ENCODE data around the gene SH3PXD2A. TPM values are rescaled to one million over a fixed set of nuclear protein-coding genes. Genes with fewer than 3 reads are reported as not detected.

Gene SH3PXD2A
- total RNA-seq, 2 donors from 2014 or later = 14.6 to 18.2 TPM

DNA sequence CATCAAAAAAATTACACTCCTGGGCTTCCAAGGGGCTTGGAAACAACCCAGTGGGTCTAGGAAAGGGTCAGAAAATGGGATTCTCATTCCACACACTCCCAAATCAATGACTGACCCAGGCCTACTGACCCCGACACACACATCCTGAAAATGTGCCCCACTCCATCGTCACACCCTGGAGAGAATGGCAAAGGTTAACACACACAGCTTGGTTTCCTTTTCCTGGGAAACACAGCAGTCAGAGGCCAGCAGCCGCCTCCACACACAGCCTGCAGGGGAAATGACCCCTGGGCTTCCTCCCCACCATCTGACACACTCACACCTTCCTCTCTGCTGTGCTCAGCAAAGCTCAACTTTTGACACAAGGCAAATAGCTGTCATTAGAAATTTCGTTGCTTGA is 42.9 kb downstream of the SH3PXD2A start:
- Histone ChIP-seq H3K4me1 (peaks cover 0 to 12% of the 10 kb centered on the region in 2 donors), H3K9me3 (no peaks in the 10 kb centered on the region), H3K36me3 (no peaks in the 10 kb centered on the region), H3K27ac (no peak overlapping the region), H3K4me3 (no peak overlapping the region), H3K27me3 (no peaks in the 10 kb centered on the region)
- DNase-seq (ENCODE audit: low spot score) = no peak
- TF ChIP-seq, protein P1, sequence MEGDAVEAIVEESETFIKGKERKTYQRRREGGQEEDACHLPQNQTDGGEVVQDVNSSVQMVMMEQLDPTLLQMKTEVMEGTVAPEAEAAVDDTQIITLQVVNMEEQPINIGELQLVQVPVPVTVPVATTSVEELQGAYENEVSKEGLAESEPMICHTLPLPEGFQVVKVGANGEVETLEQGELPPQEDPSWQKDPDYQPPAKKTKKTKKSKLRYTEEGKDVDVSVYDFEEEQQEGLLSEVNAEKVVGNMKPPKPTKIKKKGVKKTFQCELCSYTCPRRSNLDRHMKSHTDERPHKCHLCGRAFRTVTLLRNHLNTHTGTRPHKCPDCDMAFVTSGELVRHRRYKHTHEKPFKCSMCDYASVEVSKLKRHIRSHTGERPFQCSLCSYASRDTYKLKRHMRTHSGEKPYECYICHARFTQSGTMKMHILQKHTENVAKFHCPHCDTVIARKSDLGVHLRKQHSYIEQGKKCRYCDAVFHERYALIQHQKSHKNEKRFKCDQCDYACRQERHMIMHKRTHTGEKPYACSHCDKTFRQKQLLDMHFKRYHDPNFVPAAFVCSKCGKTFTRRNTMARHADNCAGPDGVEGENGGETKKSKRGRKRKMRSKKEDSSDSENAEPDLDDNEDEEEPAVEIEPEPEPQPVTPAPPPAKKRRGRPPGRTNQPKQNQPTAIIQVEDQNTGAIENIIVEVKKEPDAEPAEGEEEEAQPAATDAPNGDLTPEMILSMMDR (IDR thresholded peaks at IDR 0.05) = no peak

DNA sequence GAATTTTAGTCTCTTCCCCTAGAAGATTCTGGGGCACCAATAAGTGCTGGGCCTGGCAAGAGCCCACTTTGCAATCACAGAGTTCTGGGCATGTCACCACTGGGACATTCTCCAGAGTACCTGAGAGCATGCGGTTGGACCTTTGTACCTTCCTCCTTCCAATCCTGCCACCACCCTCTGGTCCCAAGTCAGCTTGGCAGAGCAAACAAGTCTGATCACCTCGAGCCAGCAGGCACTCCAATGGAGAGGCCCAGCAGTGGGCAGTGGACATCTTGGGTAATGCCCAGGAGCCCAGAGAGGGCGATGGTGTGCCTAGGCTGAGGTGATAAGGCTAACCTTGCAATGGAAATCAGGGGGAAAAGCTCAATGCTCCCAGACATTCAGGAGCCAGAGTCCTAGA is 43.4 kb downstream of the SH3PXD2A start:
- H3K4me1 ChIP-seq = peaks cover 0 to 12% of the 10 kb centered on the region in 2 donors
- TF ChIP-seq, protein P1 (IDR thresholded peaks at IDR 0.05) = no peak
- H3K27me3 ChIP-seq = no peaks in the 10 kb centered on the region
- no peaks in the 10 kb centered on the region for H3K36me3 ChIP-seq
- H3K4me3 ChIP-seq = no peak overlapping the region
- DNase-seq (ENCODE audit: low spot score) = no peak
- no peaks in the 10 kb centered on the region for H3K9me3 ChIP-seq
- H3K27ac ChIP-seq = no peak overlapping the region

DNA sequence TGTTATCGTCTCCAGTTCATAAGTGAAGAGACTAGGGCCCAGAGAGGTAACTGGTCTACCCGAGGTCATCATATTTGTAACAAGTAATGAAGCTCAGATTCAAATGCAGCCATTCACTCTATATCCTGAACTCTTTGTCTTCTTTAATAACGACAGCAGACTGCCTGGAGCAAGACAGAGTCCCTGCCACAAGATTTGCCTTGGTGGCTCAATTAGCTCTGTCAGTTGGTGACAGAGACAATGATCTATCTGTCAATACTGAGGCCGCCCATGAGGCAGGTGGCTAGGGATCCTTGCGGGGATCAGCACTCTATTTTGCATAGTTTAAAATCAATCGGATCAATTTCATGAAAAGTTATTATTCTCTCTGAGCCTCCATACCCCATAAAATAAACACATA is 43.9 kb downstream of the SH3PXD2A start:
- no peaks in the 10 kb centered on the region for H3K27me3 ChIP-seq
- TF ChIP-seq, protein P1 (IDR thresholded peaks at IDR 0.05) = no peak
- H3K36me3 ChIP-seq = no peaks in the 10 kb centered on the region
- H3K4me3 ChIP-seq = no peak overlapping the region
- peaks cover 0 to 12% of the 10 kb centered on the region in 2 donors for H3K4me1 ChIP-seq
- no peak for DNase-seq (ENCODE audit: low spot score)
- no peak overlapping the region for H3K27ac ChIP-seq
- no peaks in the 10 kb centered on the region for H3K9me3 ChIP-seq

DNA sequence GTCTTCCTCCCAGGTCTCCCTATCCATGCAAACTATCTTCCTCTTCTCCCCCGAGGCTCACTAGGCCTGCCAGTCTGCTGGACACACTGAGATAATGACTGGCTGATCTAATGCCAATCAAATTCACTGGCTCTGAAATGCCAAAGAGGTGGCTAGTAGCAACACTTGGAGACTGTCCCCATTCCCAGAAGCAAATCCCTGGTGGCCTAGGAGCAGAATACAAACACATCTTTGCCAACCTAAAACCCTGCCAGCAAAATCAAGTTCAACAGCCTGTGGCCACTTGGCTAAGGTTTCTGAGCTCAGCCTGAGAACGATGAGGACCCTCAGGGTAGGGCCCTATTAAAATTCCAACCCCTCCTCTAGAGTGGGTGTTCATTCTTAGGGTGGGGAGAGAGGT is 46.6 kb downstream of the SH3PXD2A start:
- H3K27me3 ChIP-seq = no peaks in the 10 kb centered on the region
- H3K9me3 ChIP-seq = no peaks in the 10 kb centered on the region
- TF ChIP-seq, protein P1 (IDR thresholded peaks at IDR 0.05) = no peak
- no peak overlapping the region for H3K27ac ChIP-seq
- no peak for DNase-seq (ENCODE audit: low spot score)
- H3K4me1 ChIP-seq = peaks cover 0 to 12% of the 10 kb centered on the region in 2 donors
- no peaks in the 10 kb centered on the region for H3K36me3 ChIP-seq
- no peak overlapping the region for H3K4me3 ChIP-seq

DNA sequence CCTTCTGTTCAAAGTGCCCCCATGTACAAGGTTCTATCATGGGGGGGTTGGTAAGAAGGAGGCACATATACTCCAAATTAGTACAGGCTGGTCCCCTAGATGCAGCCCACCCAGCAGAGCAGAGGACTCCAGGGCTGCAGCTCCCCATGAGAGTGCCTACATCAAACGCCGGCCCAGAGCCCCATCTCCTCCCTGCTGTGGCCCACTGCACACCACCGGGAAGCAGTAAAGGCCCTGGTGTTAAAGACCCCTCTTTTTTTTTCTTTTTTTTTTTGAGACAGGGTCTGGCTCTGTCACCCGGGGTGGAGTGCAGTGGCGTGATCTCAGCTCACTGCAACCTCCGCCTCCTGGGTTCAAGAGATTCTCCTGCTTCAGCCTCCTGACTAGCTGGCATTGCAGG is 47.4 kb downstream of the SH3PXD2A start:
- Histone ChIP-seq H3K4me1 (peaks cover 0 to 12% of the 10 kb centered on the region in 2 donors), H3K36me3 (no peaks in the 10 kb centered on the region), H3K27ac (no peak overlapping the region), H3K4me3 (no peak overlapping the region), H3K9me3 (no peaks in the 10 kb centered on the region), H3K27me3 (no peaks in the 10 kb centered on the region)
- DNase-seq (ENCODE audit: low spot score) = no peak
- TF ChIP-seq, protein P1 (IDR thresholded peaks at IDR 0.05) = no peak

Data from right atrium auricular region (tissue), 2 donors.